ENCODE measurements around the gene SLC66A1.

The SLC66A1 gene

GRCh38 chr1:19322481-19322880 is 10.4 kb downstream of the SLC66A1 start:
- no peak for DNase-seq (ENCODE audit: low read depth)
- no peak for TF ChIP-seq CTCF (IDR thresholded peaks at IDR 0.05; ENCODE audit: low read length, missing control alignments)
- no peak overlapping the region for H3K4me3 ChIP-seq (replicated peaks; ENCODE audit: low read depth, low read length)

- H3K4me3 ChIP-seq (replicated peaks; ENCODE audit: low read depth, low read length), result no peak overlapping the region
- DNase-seq (ENCODE audit: low read depth), result no peak
- TF ChIP-seq CTCF (IDR thresholded peaks at IDR 0.05; ENCODE audit: low read length, missing control alignments), result no peak
These were observed 12.0 kb downstream of the SLC66A1 start for GRCh38 chr1:19323987-19324664.

GRCh38 chr1:19324665-19324990 is 12.5 kb downstream of the SLC66A1 start:
- no peak overlapping the region for H3K4me3 ChIP-seq (replicated peaks; ENCODE audit: low read depth, low read length)
- DNase-seq (ENCODE audit: low read depth), result no peak
- no peak for TF ChIP-seq CTCF (IDR thresholded peaks at IDR 0.05; ENCODE audit: low read length, missing control alignments)

- H3K4me3 ChIP-seq (replicated peaks; ENCODE audit: low read depth, low read length), result no peak overlapping the region
- no peak for DNase-seq (ENCODE audit: low read depth)
- TF ChIP-seq CTCF (IDR thresholded peaks at IDR 0.05; ENCODE audit: low read length, missing control alignments), result no peak
These were observed 13.3 kb downstream of the SLC66A1 start for GRCh38 chr1:19325368-19325957.

- no peak for DNase-seq (ENCODE audit: low read depth)
- no peak for TF ChIP-seq CTCF (IDR thresholded peaks at IDR 0.05; ENCODE audit: low read length, missing control alignments)
- no peak overlapping the region for H3K4me3 ChIP-seq (replicated peaks; ENCODE audit: low read depth, low read length)
These were observed 14.0 kb downstream of the SLC66A1 start for GRCh38 chr1:19325958-19326747.

- H3K4me3 ChIP-seq (replicated peaks; ENCODE audit: low read depth, low read length), result no peak overlapping the region
- no peak for DNase-seq (ENCODE audit: low read depth)
- TF ChIP-seq CTCF (IDR thresholded peaks at IDR 0.05; ENCODE audit: low read length, missing control alignments), result no peak
These were observed 14.6 kb downstream of the SLC66A1 start for GRCh38 chr1:19326748-19327065.

All from fibroblast of pulmonary artery (primary cell).